H1 (cell line): ENCODE measurements around the gene DICER1. TPM values are rescaled to one million over a fixed set of nuclear protein-coding genes. Genes with fewer than 3 reads are reported as not detected.

ENCODE experiments used
- BCL11A ChIP-seq, 2 experiments: IDR thresholded peaks; one replicate each; pipeline ENCODE4 v1.6.1; 2011; ENCODE audit warnings: low read depth in 2 of 2, low read length in 2 of 2, mild to moderate bottlenecking in 2 of 2
- BRCA1 ChIP-seq: IDR thresholded peaks from 2 replicates; pipeline ENCODE4 v1.6.1; 2012; ENCODE audit warnings: low read depth, low read length, improper control_type of control experiment
- CHD1 ChIP-seq: IDR thresholded peaks from 2 replicates; pipeline ENCODE4 v1.6.1; 2012; ENCODE audit warnings: low read depth, low read length, improper control_type of control experiment
- CTCF ChIP-seq, 3 experiments: IDR thresholded peaks; 1 replicate in 2 of 3; 2 replicates in 1 of 3; pipeline versions ENCODE4 v1.5.1 to v1.6.1; 2011; ENCODE audit warnings: low read length in 3 of 3, mild to moderate bottlenecking in 3 of 3, inconsistent platforms in 2 of 3, low read depth in 1 of 3, moderate library complexity in 1 of 3; ENCODE audit not compliant: insufficient read depth in 1 of 3; ENCODE audit errors: control extremely low read depth in 1 of 3
- EZH2 ChIP-seq: fragments of 200-600 bp; sonication (generic); IDR thresholded peaks from 2 replicates; pipeline ENCODE4 v1.7.1; 2012; ENCODE audit warnings: low read depth, mild to moderate bottlenecking, moderate library complexity, low read length, inconsistent platforms; ENCODE audit not compliant: severe bottlenecking
- GTF2F1 ChIP-seq: IDR thresholded peaks from 2 replicates; pipeline ENCODE4 v1.6.1; 2012; ENCODE audit warnings: low read depth, low read length, improper control_type of control experiment, borderline replicate concordance
- NANOG ChIP-seq: IDR thresholded peaks from 2 replicates; pipeline ENCODE4 v1.6.1; 2011; ENCODE audit warnings: low read length, low read depth, mild to moderate bottlenecking, inconsistent platforms; ENCODE audit not compliant: insufficient read depth, poor library complexity, severe bottlenecking
- PHF8 ChIP-seq: fragments of 200-600 bp; sonication (generic); conservative IDR thresholded peaks from 2 replicates; pipeline ENCODE4 v1.7.1; 2012; ENCODE audit warnings: low read depth, mild to moderate bottlenecking, inconsistent platforms, low read length, moderate library complexity
- RAD21 ChIP-seq, 2 experiments: IDR thresholded peaks in 1 of 2; conservative IDR thresholded peaks in 1 of 2; 2 replicates each; pipeline ENCODE4 v1.6.1; 2011; ENCODE audit warnings: low read depth in 2 of 2, low read length in 2 of 2, improper control_type of control experiment in 1 of 2, inconsistent platforms in 1 of 2, mild to moderate bottlenecking in 1 of 2, moderate library complexity in 1 of 2
- SIX5 ChIP-seq: IDR thresholded peaks from 2 replicates; pipeline ENCODE4 v1.6.1; 2011; ENCODE audit warnings: mild to moderate bottlenecking, low read depth, low read length
- ZNF274 ChIP-seq: IDR thresholded peaks from 2 replicates; pipeline ENCODE4 v1.7.0; 2012; ENCODE audit warnings: low read length, borderline replicate concordance; ENCODE audit errors: extremely low read depth
- polyA plus RNA-seq, 7 experiments: library from polyadenylated mRNA; depleted of rRNA in 3 of 7; stranded (reverse) in 5 of 7; unstranded in 2 of 7; fragments of >200 nt in 5 of 7; fragments of 200-250 nt in 2 of 7; gene quantifications; 1 replicate in 5 of 7; 2 replicates in 1 of 7; 4 replicates in 1 of 7; pipeline versions ENCODE4 v1.2.1 to v1.2.3, GENCODE V29; 2011 to 2013; ENCODE audit warnings: missing spikeins in 2 of 7, mixed read lengths in 2 of 7
- total RNA-seq: library from RNA; stranded (reverse); fragmentation: NEBNext Ultra II Directional; extraction: Animal tissue kit (Norgen Biotek cat#: 25700); gene quantifications from 2 replicates; pipeline ENCODE4 v1.2.1, GENCODE V29; 2021

DICER1 gene
- total and polyA plus RNA-seq, 2 of the 8 experiments (the other 6 are each of a cell fraction or from before 2014, with no cell fraction given): 11.9 to 61.8 TPM

GRCh38 chr14:95045106-95045701, 112.1 kb downstream of the DICER1 start (continued):
- TF ChIP-seq CTCF (IDR thresholded peaks at IDR 0.05; ENCODE audit: control extremely low read depth in 1 of 3, insufficient read depth in 1 of 3, low read depth in 1 of 3, low read length in 3 of 3): no peak
- TF ChIP-seq PHF8: no peak
- no peak for TF ChIP-seq RAD21 (IDR thresholded peaks at IDR 0.05 in 1 of 2, conservative IDR thresholded peaks at IDR 0.05 in 1 of 2; ENCODE audit: low read depth in 2 of 2, low read length in 2 of 2)
- no peak for TF ChIP-seq ZNF274
- TF ChIP-seq CHD1: no peak
- TF ChIP-seq BRCA1: no peak
- no peak for TF ChIP-seq SIX5
- no peak for TF ChIP-seq GTF2F1
- no peak for TF ChIP-seq EZH2
- TF ChIP-seq BCL11A (IDR thresholded peaks at IDR 0.05; ENCODE audit: low read depth in 2 of 2, low read length in 2 of 2): no peak
- TF ChIP-seq NANOG: no peak
